Osteocyte (in vitro differentiated cells): ENCODE measurements around the gene METRNL. TPM values are rescaled to one million over a fixed set of nuclear protein-coding genes. Genes with fewer than 3 reads are reported as not detected.

Experiments
- DNase-seq: peaks from one replicate; pipeline ENCODE4 v3.0.0; 2021; ENCODE audit warnings: mixed read lengths; ENCODE audit not compliant: unreplicated experiment; ENCODE audit errors: extremely low spot score
- H3K27ac Mint-ChIP-seq: one replicate; pipeline ENCODE4 v1.8.0; 2021; ENCODE audit warnings: mild to moderate bottlenecking, mixed read lengths; ENCODE audit not compliant: unreplicated experiment
- H3K27me3 Mint-ChIP-seq: one replicate; pipeline ENCODE4 v1.8.0; 2021; ENCODE audit warnings: mixed read lengths; ENCODE audit not compliant: unreplicated experiment
- H3K36me3 Mint-ChIP-seq: one replicate; pipeline ENCODE4 v1.8.0; 2021; ENCODE audit warnings: mixed read lengths; ENCODE audit not compliant: unreplicated experiment
- H3K4me1 Mint-ChIP-seq: one replicate; pipeline ENCODE4 v1.8.0; 2021; ENCODE audit warnings: mixed read lengths; ENCODE audit not compliant: unreplicated experiment
- H3K4me3 Mint-ChIP-seq: one replicate; pipeline ENCODE4 v1.8.0; 2021; ENCODE audit warnings: mild to moderate bottlenecking, moderate library complexity, mixed read lengths; ENCODE audit not compliant: unreplicated experiment
- H3K9me3 Mint-ChIP-seq: one replicate; pipeline ENCODE4 v1.8.0; 2021; ENCODE audit warnings: mixed read lengths; ENCODE audit not compliant: unreplicated experiment
- CTCF ChIP-seq: fragments of 200-600 bp; sonication (generic); IDR thresholded peaks from 2 replicates; pipeline ENCODE4 v1.5.0; 2021; ENCODE audit warnings: antibody characterized with exemption, mild to moderate bottlenecking, moderate library complexity
- total RNA-seq: library from RNA; stranded (reverse); gene quantifications from 2 replicates; pipeline ENCODE4 v1.2.1, GENCODE V29; 2021

Gene METRNL
- total RNA-seq, 1 donor from 2014 or later, result 214 TPM

GRCh38 chr17:83110735-83111134, 31.3 kb downstream of the METRNL start:
- TF ChIP-seq CTCF, result no peak
- H3K27ac Mint-ChIP-seq, result peak overlapping the region; percentile 88
- no peak for DNase-seq
- peaks cover 64% of the 10 kb centered on the region for H3K4me1 Mint-ChIP-seq
- peak overlapping the region; percentile 24 for H3K4me3 Mint-ChIP-seq
- no peaks in the 10 kb centered on the region for H3K27me3 Mint-ChIP-seq
- no peaks in the 10 kb centered on the region for H3K36me3 Mint-ChIP-seq
- no peaks in the 10 kb centered on the region for H3K9me3 Mint-ChIP-seq

GRCh38 chr17:83111516-83112282, 32.3 kb downstream of the METRNL start:
- DNase-seq, result no peak
- peaks cover 55% of the 10 kb centered on the region for H3K4me1 Mint-ChIP-seq
- H3K27me3 Mint-ChIP-seq, result no peaks in the 10 kb centered on the region
- no peaks in the 10 kb centered on the region for H3K9me3 Mint-ChIP-seq
- H3K27ac Mint-ChIP-seq, result peak overlapping the region; percentile 88
- TF ChIP-seq CTCF, result no peak
- H3K4me3 Mint-ChIP-seq, result no peak overlapping the region
- no peaks in the 10 kb centered on the region for H3K36me3 Mint-ChIP-seq

- H3K4me3 Mint-ChIP-seq, result no peak overlapping the region
- H3K4me1 Mint-ChIP-seq, result peaks cover 40% of the 10 kb centered on the region
- DNase-seq, result no peak
- TF ChIP-seq CTCF, result no peak
- H3K36me3 Mint-ChIP-seq, result no peaks in the 10 kb centered on the region
- H3K27ac Mint-ChIP-seq, result no peak overlapping the region
- H3K27me3 Mint-ChIP-seq, result no peaks in the 10 kb centered on the region
- H3K9me3 Mint-ChIP-seq, result no peaks in the 10 kb centered on the region
Observed at GRCh38 chr17:83113381-83113780, 34.0 kb downstream of the METRNL start.

- Mint-ChIP-seq H3K27ac (no peak overlapping the region), H3K9me3 (no peaks in the 10 kb centered on the region), H3K36me3 (no peaks in the 10 kb centered on the region), H3K4me3 (no peak overlapping the region), H3K4me1 (peaks cover 38% of the 10 kb centered on the region), H3K27me3 (peaks cover under 1% of the 10 kb centered on the region)
- no peak for TF ChIP-seq CTCF
- DNase-seq, result no peak
Observed at GRCh38 chr17:83113792-83114191, 34.4 kb downstream of the METRNL start.

- H3K36me3 Mint-ChIP-seq, result no peaks in the 10 kb centered on the region
- H3K4me1 Mint-ChIP-seq, result peaks cover 36% of the 10 kb centered on the region
- H3K27me3 Mint-ChIP-seq, result peaks cover 4% of the 10 kb centered on the region
- TF ChIP-seq CTCF, result no peak
- no peak overlapping the region for H3K4me3 Mint-ChIP-seq
- no peak overlapping the region for H3K27ac Mint-ChIP-seq
- no peak for DNase-seq
- no peaks in the 10 kb centered on the region for H3K9me3 Mint-ChIP-seq
Observed at GRCh38 chr17:83114706-83115105, 35.3 kb downstream of the METRNL start.
